IMR-90 (cell line): ENCODE results near the gene KLK12. TPM values are rescaled to one million over a fixed set of nuclear protein-coding genes. Genes with fewer than 3 reads are reported as not detected.

ENCODE experiments used
- ATAC-seq: fragments of 200-7000 bp; cut with Tn5 transposase; 2 replicates; pipeline ENCODE4 v1.9.1; 2020; ENCODE audit warnings: low read depth, mild to moderate bottlenecking, moderate library complexity
- BruUV-seq: library from RNA; stranded (reverse); fragments of 400-500 nt; replicated peaks from 2 replicates; lab custom pipeline; 2021; lab: Mats Ljungman, UMichigan
- CTCF ChIA-PET: fragments of 300-600 bp; formaldehyde crosslinking; extraction: SDS; loops from one replicate; lab custom pipeline; 2021; ENCODE audit warnings: antibody characterized with exemption; lab: Yijun Ruan, JAX
- POLR2A ChIA-PET: fragments of 300-600 bp; sonication (Branson Sonifier 250); formaldehyde crosslinking; loops from one replicate; lab custom pipeline; 2022; ENCODE audit warnings: antibody characterized with exemption; ENCODE audit not compliant: unreplicated experiment; lab: Charles Lee
- DNase-seq: peaks from one replicate; pipeline ENCODE4 v3.0.0; 2013
- H2AFZ ChIP-seq: replicated peaks from 2 replicates; pipeline ENCODE3; 2013; ENCODE audit warnings: low read length, mild to moderate bottlenecking; ENCODE audit not compliant: poor library complexity
- H2AK5ac ChIP-seq: 2 replicates; pipeline ENCODE4 v1.6.1; 2013; ENCODE audit warnings: low read depth, low read length, inconsistent platforms
- H2AK9ac ChIP-seq: replicated peaks from 2 replicates; pipeline ENCODE3; 2013; ENCODE audit warnings: mild to moderate bottlenecking, low read depth, low read length, moderate library complexity; ENCODE audit not compliant: poor library complexity
- H2BK120ac ChIP-seq: 2 replicates; pipeline ENCODE4 v1.6.1; 2013; ENCODE audit warnings: low read depth, low read length, inconsistent platforms
- H2BK15ac ChIP-seq: 3 replicates; pipeline ENCODE4 v1.6.1; 2013; ENCODE audit warnings: low read depth, low read length, inconsistent platforms
- H2BK20ac ChIP-seq: 2 replicates; pipeline ENCODE4 v1.6.1; 2013; ENCODE audit warnings: low read depth, mild to moderate bottlenecking, inconsistent platforms, low read length, moderate library complexity
- H2BK5ac ChIP-seq: 2 replicates; pipeline ENCODE4 v1.6.1; 2013; ENCODE audit warnings: mild to moderate bottlenecking, low read depth, low read length, inconsistent platforms; ENCODE audit not compliant: poor library complexity, severe bottlenecking
- H3K14ac ChIP-seq: replicated peaks from 2 replicates; pipeline ENCODE4 v1.6.1; 2013; ENCODE audit warnings: low read depth, low read length, inconsistent platforms
- H3K18ac ChIP-seq: 2 replicates; pipeline ENCODE4 v1.6.1; 2013; ENCODE audit warnings: low read depth, low read length, control low read depth
- H3K23ac ChIP-seq: 2 replicates; pipeline ENCODE4 v1.6.1; 2013; ENCODE audit warnings: low read depth, low read length, inconsistent platforms
- H3K27ac ChIP-seq: 2 replicates; pipeline ENCODE4 v1.5.1; 2013; ENCODE audit warnings: mild to moderate bottlenecking, control low read depth, low read length; ENCODE audit not compliant: insufficient read depth
- H3K27me3 ChIP-seq: 2 replicates; pipeline ENCODE4 v1.6.1; 2013; ENCODE audit warnings: low read length; ENCODE audit not compliant: control insufficient read depth, insufficient read depth
- H3K36me3 ChIP-seq: 2 replicates; pipeline ENCODE4 v1.6.1; 2013; ENCODE audit warnings: low read length, mixed read lengths; ENCODE audit not compliant: control insufficient read depth, insufficient read depth
- H3K4ac ChIP-seq: 2 replicates; pipeline ENCODE4 v1.6.1; 2013; ENCODE audit warnings: low read depth, low read length, inconsistent platforms
- H3K4me1 ChIP-seq: 2 replicates; pipeline ENCODE4 v1.6.1; 2013; ENCODE audit warnings: low read length, mixed read lengths; ENCODE audit not compliant: control insufficient read depth, insufficient read depth
- H3K4me2 ChIP-seq: 2 replicates; pipeline ENCODE4 v1.6.1; 2013; ENCODE audit warnings: low read depth, mild to moderate bottlenecking, control low read depth, low read length, moderate library complexity
- H3K4me3 ChIP-seq: 2 replicates; pipeline ENCODE4 v1.5.1; 2013; ENCODE audit warnings: low read depth, mild to moderate bottlenecking, control low read depth, low read length, moderate library complexity; ENCODE audit not compliant: insufficient read depth
- H3K56ac ChIP-seq: 2 replicates; pipeline ENCODE4 v1.6.1; 2013; ENCODE audit warnings: low read length, inconsistent platforms; ENCODE audit not compliant: insufficient read depth; ENCODE audit errors: extremely low read depth
- H3K79me1 ChIP-seq, 2 experiments: 2 replicates each; pipeline ENCODE4 v1.6.1; 2013; ENCODE audit warnings: low read length in 2 of 2, inconsistent platforms in 1 of 2, low read depth in 1 of 2
- H3K9ac ChIP-seq: 2 replicates; pipeline ENCODE4 v1.6.1; 2013; ENCODE audit warnings: low read depth, low read length, control low read depth
- H3K9me1 ChIP-seq: 2 replicates; pipeline ENCODE4 v1.6.1; 2013; ENCODE audit warnings: low read length, inconsistent platforms; ENCODE audit not compliant: insufficient read depth
- H3K9me3 ChIP-seq: 2 replicates; pipeline ENCODE4 v1.6.1; 2013; ENCODE audit warnings: low read length; ENCODE audit not compliant: control insufficient read depth, insufficient read depth
- H4K20me1 ChIP-seq: 2 replicates; pipeline ENCODE4 v1.6.1; 2013; ENCODE audit warnings: low read length, inconsistent platforms; ENCODE audit not compliant: insufficient read depth
- H4K5ac ChIP-seq: 2 replicates; pipeline ENCODE4 v1.6.1; 2013; ENCODE audit warnings: mild to moderate bottlenecking, low read depth, low read length, control low read depth
- H4K8ac ChIP-seq, 2 experiments: 2 replicates each; pipeline ENCODE4 v1.6.1; 2013; ENCODE audit warnings: low read depth in 2 of 2, low read length in 2 of 2, control low read depth in 1 of 2, inconsistent platforms in 1 of 2
- H4K91ac ChIP-seq: 2 replicates; pipeline ENCODE4 v1.6.1; 2013; ENCODE audit warnings: low read depth, low read length, inconsistent platforms; ENCODE audit not compliant: insufficient read depth
- MXI1 ChIP-seq: IDR thresholded peaks from 2 replicates; pipeline ENCODE4 v1.6.1; 2012; ENCODE audit warnings: low read depth, mild to moderate bottlenecking, low read length, moderate library complexity, borderline replicate concordance
- SMC3 ChIP-seq: fragments of 150-350 bp; IDR thresholded peaks from 2 replicates; pipeline ENCODE4 v1.6.1; 2016; ENCODE audit warnings: low read depth, mild to moderate bottlenecking, antibody characterized with exemption, low read length, moderate library complexity
- WGBS, 2 experiments: methylation state at CpG; one replicate each; pipeline versions ENCODE4 v1.1.5 to v1.1.7; 2013; ENCODE audit warnings: missing lambda C conversion rate in 2 of 2; ENCODE audit not compliant: insufficient read length in 1 of 2; ENCODE audit errors: extremely low coverage in 2 of 2; 5-methylcytosine and 5-hydroxymethylcytosine counted together
- dilution Hi-C: fragments of 300-500 bp; cut with HindIII; formaldehyde crosslinking; loops from one replicate; pipeline ENCODE4 v1.14.3; 2018; ENCODE audit warnings: low sequenced_read_pairs; ENCODE audit not compliant: unreplicated experiment
- in situ Hi-C: fragments of 300-500 bp; cut with MboI; formaldehyde crosslinking; loops from 3 replicates; pipeline ENCODE4 v1.14.3; 2019; ENCODE audit warnings: low sequenced_read_pairs, inconsistent platforms, mixed read lengths
- intact Hi-C: fragments of 100-400 bp; cut with micrococcal nuclease; formaldehyde crosslinking; loops from 2 replicates; pipeline ENCODE4 v1.10.0; 2022
- polyA plus RNA-seq, 3 experiments: library from polyadenylated mRNA; depleted of rRNA; stranded (reverse); fragments of >200 nt; gene quantifications; 2 replicates each; pipeline ENCODE4 v1.2.3, GENCODE V29; 2012; ENCODE audit warnings: low replicate concordance in 1 of 3
- total RNA-seq: library from RNA; depleted of rRNA; stranded (reverse); fragments of >200 nt; gene quantifications from 2 replicates; pipeline ENCODE4 v1.2.3, GENCODE V29; 2012

The KLK12 gene
- total and polyA plus RNA-seq, 2 of the 4 experiments (the other 2 are of a cell fraction) = not detected

- no peaks in the 10 kb centered on the region for H3K27me3 ChIP-seq
- H2BK20ac ChIP-seq = no peak overlapping the region
- no peak overlapping the region for H3K4ac ChIP-seq
- no peak overlapping the region for H2AK5ac ChIP-seq
- H3K14ac ChIP-seq = no peak overlapping the region
- in situ Hi-C loops = no loop called here
- H3K4me3 ChIP-seq = no peak overlapping the region
- H3K56ac ChIP-seq = no peak overlapping the region
- TF ChIP-seq SMC3 (no peak), MXI1 (no peak)
- H3K79me1 ChIP-seq = no peaks in the 10 kb centered on the region
- no peak overlapping the region for H2AFZ ChIP-seq
- H4K8ac ChIP-seq = no peak overlapping the region
- no peak overlapping the region for H3K27ac ChIP-seq
- peaks cover 2% of the 10 kb centered on the region; the same call in 1 of the 2 replicates for H3K9me3 ChIP-seq
- H3K36me3 ChIP-seq = no peaks in the 10 kb centered on the region
- no peak overlapping the region for H3K18ac ChIP-seq
- no peak overlapping the region for H3K4me2 ChIP-seq
- H3K9ac ChIP-seq = no peak overlapping the region
- H3K9me1 ChIP-seq = no peaks in the 10 kb centered on the region
- H3K4me1 ChIP-seq = no peaks in the 10 kb centered on the region
- no peak for ATAC-seq
- BruUV-seq = no TSS peak
- POLR2A ChIA-PET = no interaction called here
- no peak overlapping the region for H2AK9ac ChIP-seq
- no peak overlapping the region for H3K23ac ChIP-seq
- H2BK120ac ChIP-seq = no peak overlapping the region
- CTCF ChIA-PET = no interaction called here
- no peaks in the 10 kb centered on the region for H4K20me1 ChIP-seq
- dilution Hi-C loops = no loop called here
- H2BK5ac ChIP-seq = no peak overlapping the region
- intact Hi-C loops = no loop called here
- WGBS, 2 experiments = 71% methylated on average over 1 of the region's 7 CpGs; no CpG with 5 or more reads in 1 of the 2 experiments
- DNase-seq = no peak
- no peak overlapping the region for H2BK15ac ChIP-seq
- no peak overlapping the region for H4K5ac ChIP-seq
- no peak overlapping the region for H4K91ac ChIP-seq
Observed at GRCh38 chr19:51063664-51064063, 28.9 kb upstream of the KLK12 start.
